HepG2 (cell line): ENCODE measurements around the gene COX4I2. TPM values are rescaled to one million over a fixed set of nuclear protein-coding genes. Genes with fewer than 3 reads are reported as not detected.

Experiments
- ESRRA ChIP-seq: sonication (generic); formaldehyde crosslinking; IDR thresholded peaks from 2 replicates; pipeline ENCODE4 v1.5.1; 2020; ENCODE audit warnings: mild to moderate bottlenecking, low read depth, missing genetic modification reagents
- MIER3 ChIP-seq: IDR thresholded peaks from 2 replicates; pipeline ENCODE4 v1.6.1; 2016; ENCODE audit warnings: missing compliant biosample characterization, borderline replicate concordance
- MTA1 ChIP-seq: sonication (generic); formaldehyde crosslinking; IDR thresholded peaks from 2 replicates; pipeline ENCODE4 v1.4.0; 2020; ENCODE audit warnings: missing genetic modification reagents, mild to moderate bottlenecking, borderline replicate concordance
- NFKBIZ ChIP-seq: IDR thresholded peaks from 2 replicates; pipeline ENCODE4 v1.6.1; 2018; ENCODE audit warnings: missing genetic modification reagents, missing compliant biosample characterization
- PHB2 ChIP-seq: fragments of 450-650 bp; IDR thresholded peaks from 2 replicates; pipeline ENCODE4 v1.6.1; 2018; ENCODE audit not compliant: partially characterized antibody
- PRDM10 ChIP-seq: sonication (generic); formaldehyde crosslinking; IDR thresholded peaks from 2 replicates; pipeline ENCODE4 v1.4.0; 2020; ENCODE audit warnings: low read depth, missing genetic modification reagents
- SMARCC2 ChIP-seq: fragments of 450-650 bp; IDR thresholded peaks from 2 replicates; pipeline ENCODE4 v1.6.1; 2017; ENCODE audit warnings: antibody characterized with exemption, mild to moderate bottlenecking
- ZNF136 ChIP-seq: sonication (generic); formaldehyde crosslinking; IDR thresholded peaks from 2 replicates; pipeline ENCODE4 v1.8.1; 2022; ENCODE audit warnings: low read depth, mild to moderate bottlenecking, moderate library complexity, missing genetic modification reagents
- ZNF18 ChIP-seq: sonication (generic); formaldehyde crosslinking; IDR thresholded peaks from 2 replicates; pipeline ENCODE4 v1.8.0; 2022; ENCODE audit warnings: mild to moderate bottlenecking, missing genetic modification reagents; ENCODE audit not compliant: insufficient replicate concordance
- ZNF318 ChIP-seq: sonication (generic); formaldehyde crosslinking; IDR thresholded peaks from 2 replicates; pipeline ENCODE4 v1.4.0; 2020; ENCODE audit warnings: mild to moderate bottlenecking, missing genetic modification reagents
- ZNF430 ChIP-seq: sonication (generic); formaldehyde crosslinking; IDR thresholded peaks from 2 replicates; pipeline ENCODE4 v1.9.0; 2021; ENCODE audit warnings: mild to moderate bottlenecking, missing genetic modification reagents
- ZNF605 ChIP-seq: sonication (generic); formaldehyde crosslinking; IDR thresholded peaks from 2 replicates; pipeline ENCODE4 v1.8.0; 2022; ENCODE audit warnings: mild to moderate bottlenecking, missing genetic modification reagents
- ZNF768 ChIP-seq: sonication (generic); formaldehyde crosslinking; IDR thresholded peaks from 2 replicates; pipeline ENCODE4 v1.4.0; 2020; ENCODE audit warnings: missing genetic modification reagents
- ZNF790 ChIP-seq: sonication (generic); formaldehyde crosslinking; IDR thresholded peaks from 2 replicates; pipeline ENCODE4 v1.8.0; 2022; ENCODE audit warnings: missing genetic modification reagents, mild to moderate bottlenecking, borderline replicate concordance
- ZSCAN21 ChIP-seq: sonication (generic); formaldehyde crosslinking; IDR thresholded peaks from 2 replicates; pipeline ENCODE4 v1.8.0; 2022; ENCODE audit warnings: mild to moderate bottlenecking, missing genetic modification reagents, moderate library complexity, borderline replicate concordance
- polyA plus RNA-seq, 8 experiments: library from polyadenylated mRNA; depleted of rRNA in 3 of 8; stranded (reverse) in 7 of 8; unstranded in 1 of 8; fragments of >200 nt; fragmentation: Illumina TruSeq in 4 of 8; extraction: Trizol in 4 of 8; gene quantifications; 2 replicates each; pipeline versions ENCODE4 v1.2.1 to v1.2.3, GENCODE V29; 2011 to 2016; ENCODE audit warnings: low read depth in 4 of 8, missing spikeins in 1 of 8, mixed read lengths in 1 of 8; ENCODE audit not compliant: insufficient read depth in 1 of 8
- total RNA-seq, 5 experiments: library from RNA; depleted of rRNA; stranded (reverse); fragments of >200 nt; fragmentation: Illumina TruSeq; extraction: Trizol; gene quantifications; 2 replicates each; pipeline ENCODE4 v1.2.3, GENCODE V29; 2016; ENCODE audit warnings: low read depth in 1 of 5

The COX4I2 gene
- total and polyA plus RNA-seq, 2 of the 13 experiments (the other 11 are each of a cell fraction or from before 2014, with no cell fraction given): 1.1 TPM; not detected in 1

GRCh38 chr20:31605031-31605901, 32.4 kb upstream of the COX4I2 start, which contains the start of gene ID1 (continued):
- TF ChIP-seq ZNF318 (CRISPR knock-in tag) (peak; percentile 95), MTA1 (peak; percentile 94), SMARCC2 (no peak), ZNF768 (CRISPR knock-in tag) (peak; percentile 85), MIER3 (peak; percentile 90; the same call in 1 of the 2 replicates), ESRRA (CRISPR knock-in tag) (peak; percentile 77; the same call in 1 of the 2 replicates), ZNF790 (CRISPR knock-in tag) (no peak; the same call in 1 of the 2 replicates), ZNF605 (CRISPR knock-in tag) (peak; percentile 85; the same call in 1 of the 2 replicates), ZNF18 (CRISPR knock-in tag) (peak; percentile 97), PHB2 (no peak), ZNF136 (CRISPR knock-in tag) (peak; percentile 78), ZSCAN21 (CRISPR knock-in tag) (peak; percentile 93), PRDM10 (peak; percentile 86; the same call in 1 of the 2 replicates), NFKBIZ (CRISPR knock-in tag) (peak; percentile 72), ZNF430 (CRISPR knock-in tag) (peak; percentile 7; the same call in 1 of the 2 replicates)
